Muscle of arm (tissue), 12 donors: ENCODE data around the gene PTCD3. TPM values are rescaled to one million over a fixed set of nuclear protein-coding genes. Genes with fewer than 3 reads are reported as not detected.

Experiments used
- polyA plus RNA-seq, 12 donors: library from polyadenylated mRNA; unstranded; fragments of 120-200 nt; gene quantifications; one replicate each; pipeline ENCODE4 v1.2.1, GENCODE V29; 2013; ENCODE audit not compliant: insufficient read length in 12 of 12

PTCD3 gene
- polyA plus RNA-seq, 12 donors = 55.1 to 275 (median 83.8) TPM

Other genes starting within 250 kb of the PTCD3 start
- gene ST3GAL5, start 217.2 kb upstream of the PTCD3 start, polyA plus RNA-seq = 10 to 100 TPM in 11 of 12 donors, not detected in 1; 29.1 to 44.7 (median 34.3) TPM
- 10 to 100 TPM in 11 of 12 donors, not detected in 1; 15.0 to 21.0 (median 18.1) TPM for gene POLR1A, start 349 bp upstream of the PTCD3 start, polyA plus RNA-seq
- gene IMMT, start 89.2 kb downstream of the PTCD3 start, polyA plus RNA-seq = 10 to 100 TPM in 11 of 12 donors, not detected in 1; 41.8 to 83.3 (median 72.6) TPM
- gene MRPL35, start 93.2 kb downstream of the PTCD3 start, polyA plus RNA-seq = 10 to 100 TPM in 11 of 12 donors, not detected in 1; 21.4 to 42.9 (median 36.4) TPM
- gene REEP1, start 231.4 kb downstream of the PTCD3 start, polyA plus RNA-seq = 100 to 1,000 TPM in 3 of 12 donors, 10 to 100 TPM in 9; 35.8 to 183 (median 70.7) TPM